Measurements from ENCODE around the gene RAB25.
"Not testable (repeated sequence)": the region's sequence is repeated elsewhere in the genome, so short reads cannot be mapped to it uniquely, and the experiment has no call there.

- TF ChIP-seq JUN (CRISPR knock-in tag; IDR thresholded peaks at IDR 0.05); CTCF (CRISPR knock-in tag; IDR thresholded peaks at IDR 0.05); ZNF24 (IDR thresholded peaks at IDR 0.05); ZNF101 (CRISPR knock-in tag; IDR thresholded peaks at IDR 0.05; ENCODE audit: borderline replicate concordance, low read depth); EP300 (IDR thresholded peaks at IDR 0.05; ENCODE audit: low read depth in 2 of 2, low read length in 2 of 2); EP300 (CRISPR knock-in tag; IDR thresholded peaks at IDR 0.05; ENCODE audit: borderline replicate concordance); SRF (IDR thresholded peaks at IDR 0.05; ENCODE audit: low read depth, low read length): not testable (repeated sequence)
Measured at GRCh38 chr1:156071332-156071816, 10.4 kb downstream of the RAB25 start.
